ENCODE data around the gene SENP5. TPM values are rescaled to one million over a fixed set of nuclear protein-coding genes. Genes with fewer than 3 reads are reported as not detected.
"Not testable (repeated sequence)": the region's sequence is repeated elsewhere in the genome, so short reads cannot be mapped to it uniquely, and the experiment has no call there.

Gene SENP5
- total RNA-seq, 1 experiment from 2014 or later: 30.7 TPM

DNA sequence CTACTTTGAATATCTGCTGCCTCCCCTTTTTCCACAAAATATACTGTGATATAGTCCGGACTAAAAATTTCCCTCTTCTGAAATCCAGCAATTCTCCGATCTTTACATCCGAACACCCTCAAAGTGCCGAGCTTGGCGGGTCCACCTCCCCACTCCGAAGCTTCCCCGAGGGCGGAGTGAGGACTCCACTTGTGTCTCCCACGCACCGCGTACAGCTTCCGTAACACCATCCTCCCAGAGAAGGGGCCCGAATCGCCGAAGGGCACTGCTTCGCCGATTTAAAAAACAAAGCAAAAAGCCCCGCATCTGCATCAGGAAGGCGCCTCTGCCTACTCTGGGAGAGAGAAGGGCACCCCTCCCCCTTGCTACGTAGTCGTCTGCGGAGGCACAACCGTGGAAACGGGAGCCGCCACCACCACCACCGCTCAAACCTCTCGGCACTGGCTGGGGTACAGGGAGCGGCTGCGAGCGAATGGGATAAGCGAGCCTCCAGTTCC, 74.1 kb downstream of the SENP5 start:
- no peak for DNase-seq (ENCODE audit: low read depth)

DNA sequence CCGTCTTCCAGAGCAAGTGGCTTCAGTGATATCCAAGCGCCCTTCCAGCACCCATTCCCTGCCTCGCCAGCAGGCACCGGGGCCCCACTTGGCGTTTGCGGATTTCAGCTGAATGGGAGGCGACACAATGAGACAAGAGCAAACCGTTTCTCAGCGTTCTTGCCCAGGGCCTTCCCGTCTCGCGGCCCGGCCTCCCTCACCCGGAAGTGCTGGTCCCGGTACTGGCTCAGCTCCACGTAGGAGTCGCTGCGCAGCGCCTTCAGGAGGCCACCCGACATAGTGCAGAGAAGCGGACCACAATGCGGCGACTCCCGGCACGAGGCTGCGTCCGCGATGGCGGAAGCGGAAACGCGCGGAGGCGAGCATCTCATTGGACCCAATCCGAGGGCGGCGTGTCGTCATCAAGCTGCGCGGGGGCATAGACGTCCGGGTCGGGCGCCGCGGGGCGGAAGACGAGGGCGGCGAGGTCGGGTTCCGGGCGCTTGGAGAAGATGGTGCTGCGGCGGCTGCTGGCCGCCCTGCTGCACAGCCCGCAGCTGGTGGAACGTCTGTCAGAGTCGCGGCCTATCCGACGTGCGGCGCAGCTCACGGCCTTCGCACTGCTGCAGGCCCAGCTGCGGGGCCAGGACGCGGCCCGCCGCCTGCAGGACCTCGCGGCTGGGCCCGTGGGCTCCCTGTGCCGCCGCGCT, 74.7 kb downstream of the SENP5 start, which contains the start of gene NCBP2:
Gene NCBP2 (minus strand): TSS at position 303 of the 689 bp plus-strand sequence. CDS start 25 bp downstream, at position 278.
- peak; percentile 98 for DNase-seq (ENCODE audit: low read depth)

DNA sequence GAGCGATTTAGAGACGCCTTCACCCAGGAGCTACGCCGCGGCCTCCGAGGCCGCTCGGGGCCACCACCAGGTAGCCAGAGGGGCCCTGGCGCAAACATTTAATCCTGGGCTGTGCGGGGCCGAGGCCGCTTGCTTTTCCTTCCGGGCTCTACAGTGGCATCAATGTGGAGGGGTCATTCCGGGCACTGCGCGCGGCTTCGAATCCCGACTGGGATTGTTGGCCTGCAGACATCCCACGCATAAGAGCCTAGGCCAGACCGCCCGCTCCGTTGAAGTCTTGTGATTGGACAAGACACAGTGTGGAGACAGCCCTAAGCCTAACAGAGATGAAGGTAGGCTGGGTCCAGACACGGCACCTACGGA, 75.2 kb downstream of the SENP5 start:
- DNase-seq (ENCODE audit: low read depth): peak; percentile 10

GRCh38 chr3:196944037-196944790, 76.5 kb downstream of the SENP5 start:
- not testable (repeated sequence) for DNase-seq (ENCODE audit: low read depth)

DNA sequence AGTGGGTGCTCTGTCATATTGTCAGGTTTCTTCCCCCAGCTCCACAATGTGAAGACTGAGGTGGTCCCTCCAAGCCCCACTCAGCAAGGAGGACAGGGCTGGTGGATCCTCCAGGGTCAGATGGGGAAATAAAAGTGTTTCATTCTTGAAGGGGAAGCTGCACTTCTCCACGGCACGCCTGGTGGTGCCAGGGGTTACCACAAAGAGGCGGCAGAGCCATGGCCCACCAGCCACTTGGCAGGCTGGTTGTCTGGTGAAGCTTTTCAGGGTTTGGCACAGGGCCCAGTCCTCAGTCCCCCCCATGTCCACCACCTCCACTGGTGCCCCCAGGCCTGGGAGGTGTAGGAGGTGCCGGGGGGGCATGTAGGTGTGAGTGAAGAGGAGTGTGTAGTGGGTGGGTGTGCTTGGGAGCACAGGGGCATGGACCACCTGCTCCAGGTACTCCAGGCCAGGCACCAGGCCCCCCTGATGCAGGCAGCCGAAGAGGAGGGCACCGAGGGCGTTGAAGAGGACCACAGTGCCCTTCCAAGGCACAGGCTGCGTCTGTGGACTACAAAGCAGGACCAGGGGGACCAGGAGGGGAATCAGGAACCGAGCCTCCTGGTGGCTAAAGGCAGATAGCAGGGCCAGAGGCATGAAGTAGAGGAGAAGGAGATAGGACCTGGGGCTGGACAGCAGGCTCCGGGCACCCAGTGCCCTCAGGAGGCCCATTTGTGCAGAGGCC, 79.6 kb downstream of the SENP5 start:
- no peak for DNase-seq (ENCODE audit: low read depth)

DNA sequence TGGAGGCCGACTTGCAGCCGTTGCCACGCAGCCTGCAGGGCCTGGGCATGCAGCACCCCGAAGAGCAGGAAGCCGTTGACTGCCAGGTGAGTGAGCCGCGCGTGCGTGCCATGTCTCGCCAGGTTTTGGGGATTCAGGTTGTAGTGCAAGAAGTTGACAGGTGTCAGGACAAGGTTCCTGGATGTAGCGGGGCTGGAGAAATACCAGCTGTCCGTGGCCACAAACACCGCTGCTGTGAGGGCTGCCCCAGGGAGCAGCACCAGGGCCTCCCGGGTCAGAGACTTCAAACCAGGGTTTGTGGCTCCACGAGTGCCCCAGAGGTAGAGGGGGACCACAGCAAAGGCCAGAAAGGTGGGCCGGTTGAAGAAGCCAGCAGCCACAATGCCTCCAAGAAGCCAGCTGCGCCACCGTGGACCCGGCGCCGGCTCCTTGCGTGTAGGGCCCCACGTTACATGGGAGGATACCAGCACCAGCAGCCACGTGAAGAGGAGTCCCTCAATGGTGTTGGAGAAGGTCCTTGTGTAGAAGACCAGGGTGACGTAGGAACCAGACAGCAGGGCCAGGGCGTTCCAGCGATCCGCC, 80.2 kb downstream of the SENP5 start:
- DNase-seq (ENCODE audit: low read depth): no peak

DNA sequence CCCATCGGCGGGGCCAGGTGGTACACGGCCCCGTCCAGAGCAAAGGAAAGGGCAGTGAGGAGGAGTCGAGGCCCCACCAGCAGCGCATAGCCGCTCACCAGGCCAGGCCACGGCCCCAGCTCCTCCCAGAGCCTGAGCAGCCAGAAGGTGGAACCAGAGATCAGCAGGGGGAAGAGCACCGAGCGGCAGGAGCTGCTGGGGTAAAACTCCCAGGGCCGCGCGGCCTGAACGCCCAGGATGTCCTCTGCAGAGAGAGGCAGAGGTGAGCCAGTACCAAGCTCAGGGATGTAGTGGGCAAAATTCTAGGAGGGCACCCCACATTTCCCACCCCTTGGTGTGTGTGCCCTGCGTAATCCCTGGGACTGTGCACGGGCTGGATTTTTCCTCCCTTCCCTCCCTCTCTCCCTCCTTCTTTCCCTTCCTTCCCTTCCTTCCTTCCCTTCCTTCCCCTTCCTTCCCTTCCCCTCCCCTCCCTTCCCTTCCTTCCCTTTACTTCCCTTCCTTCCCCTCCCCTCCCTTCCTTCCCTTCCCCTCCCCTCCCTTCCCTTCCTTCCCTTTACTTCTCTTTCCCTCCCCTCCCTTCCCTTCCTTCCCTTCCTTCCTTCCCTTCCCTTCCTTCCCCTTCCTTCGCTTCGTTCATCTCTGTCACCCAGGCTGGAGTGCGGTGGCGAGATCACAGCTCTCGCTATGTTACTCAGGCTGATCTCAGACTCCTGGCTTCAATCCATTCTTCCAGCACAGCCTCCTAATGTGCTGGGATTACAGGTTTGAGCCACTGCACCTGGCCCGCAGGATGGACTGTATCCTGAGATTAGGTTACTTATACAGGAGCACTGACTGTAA, 80.9 kb downstream of the SENP5 start:
- DNase-seq (ENCODE audit: low read depth): peak; percentile 39

DNA sequence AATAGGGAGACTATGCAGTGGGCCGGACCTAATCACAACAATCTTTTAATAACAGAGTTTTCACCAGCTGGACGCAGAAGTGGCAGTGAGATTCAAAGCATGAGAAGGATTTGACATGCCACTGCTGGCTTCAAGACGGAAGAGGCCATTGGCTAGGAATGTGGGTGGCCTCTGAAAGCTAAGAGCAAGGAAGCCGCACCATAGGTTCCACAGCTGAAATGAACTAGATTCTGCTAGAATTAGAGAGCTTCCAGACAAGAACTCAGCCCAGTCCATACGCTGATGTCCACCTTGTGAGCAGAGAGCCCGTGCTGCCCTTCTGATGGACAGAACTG, 81.5 kb downstream of the SENP5 start:
- DNase-seq (ENCODE audit: low read depth): no peak

GRCh38 chr3:196949750-196950149, 82.0 kb downstream of the SENP5 start:
- no peak for DNase-seq (ENCODE audit: low read depth)

DNA sequence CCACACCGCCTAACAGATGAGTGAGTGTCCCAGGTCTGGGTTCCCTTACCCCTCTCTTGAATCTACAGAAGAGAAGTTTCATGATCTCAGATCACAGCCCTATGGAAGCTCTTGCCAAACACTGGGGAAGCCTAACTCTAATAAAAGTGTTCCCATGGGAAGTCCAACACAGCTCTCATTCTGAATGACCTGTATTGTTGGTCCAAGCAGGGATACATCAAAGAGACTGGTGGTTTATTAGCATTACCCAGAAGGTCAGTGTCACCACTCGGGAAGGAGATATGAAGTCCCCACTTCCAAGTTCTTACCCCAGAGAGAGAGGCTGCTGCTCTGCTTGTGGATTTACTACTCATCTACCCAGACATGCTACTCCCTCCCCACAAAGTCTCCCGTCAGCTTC, 83.7 kb downstream of the SENP5 start:
- DNase-seq (ENCODE audit: low read depth): no peak

DNA sequence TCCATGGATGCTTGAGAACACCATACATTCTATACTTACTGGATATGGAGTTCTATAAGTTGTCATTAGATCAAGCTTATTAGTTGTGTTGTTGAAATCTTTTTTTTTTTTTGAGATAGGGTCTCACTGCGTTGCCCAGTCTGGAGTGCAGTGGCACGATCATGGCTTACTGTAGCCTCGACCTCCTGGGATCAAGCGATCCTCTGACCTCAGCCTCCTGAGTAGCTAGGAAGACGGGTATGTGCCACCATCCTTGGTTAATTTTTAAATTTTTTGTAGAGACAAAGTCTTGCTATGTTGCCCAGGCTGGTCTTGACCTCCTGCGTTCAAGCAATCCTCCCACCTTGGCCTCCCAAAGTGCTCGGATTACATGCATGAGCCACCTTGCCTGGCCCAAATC, 87.1 kb downstream of the SENP5 start:
- DNase-seq (ENCODE audit: low read depth): no peak

GRCh38 chr3:196962108-196962929, 94.6 kb downstream of the SENP5 start:
- DNase-seq (ENCODE audit: low read depth): no peak

DNA sequence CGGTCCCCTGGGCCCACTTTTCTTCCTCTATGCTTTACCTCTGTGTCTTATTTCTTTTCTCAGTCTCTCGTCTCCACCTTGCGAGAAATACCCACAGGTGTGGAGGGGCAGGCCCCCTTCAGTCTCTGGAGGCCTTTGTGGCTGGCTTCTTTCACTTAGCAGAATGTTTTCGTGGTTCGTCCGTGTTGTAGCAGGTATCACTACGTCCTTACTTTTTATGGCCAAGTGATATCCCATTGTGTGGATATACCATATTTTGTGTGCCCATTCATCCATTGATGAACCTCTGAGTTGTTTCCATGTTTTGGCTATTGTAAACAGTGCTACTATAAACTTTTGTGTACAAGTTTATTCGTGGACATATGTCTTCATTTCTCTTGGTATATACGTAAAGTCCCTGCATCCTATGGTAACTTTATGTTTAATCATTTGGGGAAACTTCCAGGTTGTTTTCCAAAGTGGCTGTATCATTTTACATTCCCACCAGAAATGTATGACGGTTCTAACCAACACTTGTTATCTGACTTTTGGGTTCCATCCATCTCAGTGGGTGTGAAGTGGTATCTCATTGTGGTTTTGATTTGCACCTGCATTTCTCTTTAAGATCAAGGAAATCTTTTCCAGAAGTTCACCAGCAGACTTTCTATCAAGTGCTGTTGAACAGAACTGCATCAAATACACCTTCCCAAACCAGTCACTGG, 95.4 kb downstream of the SENP5 start:
- DNase-seq (ENCODE audit: low read depth): no peak

GRCh38 chr3:196963631-196963953, 95.9 kb downstream of the SENP5 start:
- DNase-seq (ENCODE audit: low read depth): no peak

- DNase-seq (ENCODE audit: low read depth): no peak
Measured at GRCh38 chr3:196965112-196965803, 97.5 kb downstream of the SENP5 start.

GRCh38 chr3:196965804-196966173, 98.1 kb downstream of the SENP5 start:
- no peak for DNase-seq (ENCODE audit: low read depth)

DNA sequence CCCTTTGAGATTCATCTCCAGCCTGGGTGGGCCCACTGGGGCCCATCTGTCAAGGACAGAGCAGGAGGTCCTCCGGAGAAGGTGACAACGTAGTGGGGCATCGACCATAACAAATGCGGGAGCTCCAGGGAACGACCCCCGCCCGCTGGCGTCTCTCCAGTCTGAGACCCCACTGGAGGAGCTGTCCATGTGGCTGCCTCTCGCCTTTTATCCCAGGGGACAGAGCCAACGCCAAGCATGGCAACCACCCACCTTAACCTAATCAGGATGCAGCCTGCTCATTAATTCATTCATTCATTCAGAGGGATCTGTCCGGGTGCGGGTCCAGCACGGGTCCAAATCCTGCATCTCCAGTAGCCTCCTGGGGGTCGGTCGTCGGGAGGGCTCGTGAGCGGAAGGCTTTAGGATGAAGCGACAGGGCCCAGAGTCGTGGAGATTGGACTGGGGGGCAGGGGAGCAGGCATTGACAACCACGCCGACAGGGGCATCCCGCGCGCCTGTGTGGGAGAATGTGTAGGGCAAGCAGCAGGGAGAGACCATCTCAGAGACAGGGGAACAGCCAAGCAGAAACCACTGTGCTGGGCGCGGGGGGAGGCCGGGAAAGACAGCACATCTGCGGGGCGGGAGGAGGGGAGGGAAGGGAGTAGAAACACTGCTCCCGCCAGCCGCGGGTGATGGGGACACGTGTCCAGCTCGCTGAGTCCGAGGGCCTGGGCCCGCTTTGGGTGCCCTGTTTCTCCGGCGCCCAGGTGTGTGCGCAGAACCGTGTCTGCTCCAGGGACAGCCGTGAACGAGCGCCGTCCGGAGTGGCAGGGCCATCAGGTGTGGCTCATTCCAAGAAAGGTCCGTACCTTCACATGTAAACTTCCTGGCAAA, 99.0 kb downstream of the SENP5 start:
- DNase-seq (ENCODE audit: low read depth): no peak
